Right atrium auricular region (tissue), 2 donors: Measurements from ENCODE around the gene FAM76A. TPM values are rescaled to one million over a fixed set of nuclear protein-coding genes. Genes with fewer than 3 reads are reported as not detected.
"Not testable (repeated sequence)": the region's sequence is repeated elsewhere in the genome, so short reads cannot be mapped to it uniquely, and the experiment has no call there.

ENCODE experiments used
- DNase-seq: peaks from one replicate; pipeline ENCODE4 v3.0.0-alpha.2; 2019; ENCODE audit warnings: low spot score
- H3K27ac ChIP-seq, 2 donors: fragments of 200-600 bp; sonication (generic); 1 replicate in 1 of 2; 2 replicates in 1 of 2; pipeline ENCODE4 v1.5.1; 2016 to 2019
- H3K27me3 ChIP-seq, 2 donors: fragments of 200-600 bp; sonication (generic); one replicate each; pipeline versions ENCODE4 v1.5.1 to v1.6.0; 2017 to 2019
- H3K36me3 ChIP-seq: fragments of 200-600 bp; sonication (generic); one replicate; pipeline ENCODE4 v1.5.1; 2016
- H3K4me1 ChIP-seq, 2 donors: fragments of 200-600 bp; sonication (generic); one replicate each; pipeline versions ENCODE4 v1.5.1 to v1.6.0; 2017 to 2019
- H3K4me3 ChIP-seq, 2 donors: fragments of 200-600 bp; sonication (generic); 1 replicate in 1 of 2; 2 replicates in 1 of 2; pipeline ENCODE4 v1.5.1; 2017 to 2019; ENCODE audit warnings: mild to moderate bottlenecking in 1 of 2, moderate library complexity in 1 of 2
- H3K9me3 ChIP-seq, 2 donors: fragments of 200-600 bp; sonication (generic); one replicate each; pipeline ENCODE4 v1.5.1; 2019
- CTCF ChIP-seq, 2 donors: fragments of 200-600 bp; sonication (generic); IDR thresholded peaks; one replicate each; pipeline ENCODE4 v1.5.1; 2019; ENCODE audit warnings: antibody characterized with exemption in 2 of 2
- total RNA-seq, 2 donors: library from RNA; depleted of rRNA; stranded (reverse); fragments of >200 nt; gene quantifications; one replicate each; pipeline ENCODE4 v1.1.0, GENCODE V29; 2016

Gene FAM76A
- total RNA-seq, 2 donors from 2014 or later, result 9.8 to 11.3 TPM

- no peak for TF ChIP-seq CTCF (IDR thresholded peaks at IDR 0.05)
Measured at GRCh38 chr1:27807385-27807784, 81.6 kb downstream of the FAM76A start.

GRCh38 chr1:27808131-27808530 is 82.4 kb downstream of the FAM76A start:
- DNase-seq, H3K27ac ChIP-seq, H3K4me1 ChIP-seq, H3K27me3 ChIP-seq, H3K4me3 ChIP-seq, H3K9me3 ChIP-seq: not testable (repeated sequence)
- H3K36me3 ChIP-seq, result peaks cover 23% of the 10 kb centered on the region

More at GRCh38 chr1:27807385-27807784, 81.6 kb downstream of the FAM76A start:
- peaks cover 18% of the 10 kb centered on the region for H3K36me3 ChIP-seq
- H3K4me1 ChIP-seq, result no peaks in the 10 kb centered on the region
- H3K4me3 ChIP-seq, result no peak overlapping the region
- H3K27me3 ChIP-seq, result no peaks in the 10 kb centered on the region
- no peak for DNase-seq
- H3K9me3 ChIP-seq, result no peaks in the 10 kb centered on the region
- H3K27ac ChIP-seq, result no peak overlapping the region

- no peak overlapping the region for H3K4me3 ChIP-seq
- H3K36me3 ChIP-seq, result peaks cover 37% of the 10 kb centered on the region
- no peak for DNase-seq
- no peak overlapping the region for H3K27ac ChIP-seq
- no peaks in the 10 kb centered on the region for H3K4me1 ChIP-seq
- H3K27me3 ChIP-seq, result no peaks in the 10 kb centered on the region
- no peak for TF ChIP-seq CTCF (IDR thresholded peaks at IDR 0.05)
- H3K9me3 ChIP-seq, result no peaks in the 10 kb centered on the region
Measured at GRCh38 chr1:27809883-27810282, 84.1 kb downstream of the FAM76A start.

- H3K4me1 ChIP-seq, result peaks cover 0 to 7% of the 10 kb centered on the region in 2 donors
- no peak for TF ChIP-seq CTCF (IDR thresholded peaks at IDR 0.05)
- no peak overlapping the region for H3K27ac ChIP-seq
- peaks cover 36% of the 10 kb centered on the region for H3K36me3 ChIP-seq
- DNase-seq, result no peak
- H3K4me3 ChIP-seq, result no peak overlapping the region
- H3K27me3 ChIP-seq, result no peaks in the 10 kb centered on the region
- no peaks in the 10 kb centered on the region for H3K9me3 ChIP-seq
Measured at GRCh38 chr1:27811741-27812500, 86.2 kb downstream of the FAM76A start.

Other genes starting within 250 kb of the FAM76A start
- gene WASF2, start 235.8 kb upstream of the FAM76A start, total RNA-seq, result 10 to 100 TPM; 20.7 to 49.0 TPM
- 10 to 100 TPM; 23.5 to 35.0 TPM for gene AHDC1, start 121.8 kb upstream of the FAM76A start, total RNA-seq
- 10 to 100 TPM in 1 of 2 donors, 1 to 10 TPM in 1; 5.7 to 19.8 TPM for gene FGR, start 90.8 kb upstream of the FAM76A start, total RNA-seq
- 10 to 100 TPM; 40.2 to 43.3 TPM for gene IFI6, start 53.8 kb upstream of the FAM76A start, total RNA-seq
- gene STX12, start 47.3 kb downstream of the FAM76A start, total RNA-seq, result 10 to 100 TPM; 24.6 to 31.6 TPM
- 10 to 100 TPM; 17.9 to 23.9 TPM for gene PPP1R8, start 104.8 kb downstream of the FAM76A start, total RNA-seq
- 10 to 100 TPM in 1 of 2 donors, 1 to 10 TPM in 1; 7.4 to 13.1 TPM for gene THEMIS2, start 146.6 kb downstream of the FAM76A start, total RNA-seq
- gene RPA2, start 188.6 kb downstream of the FAM76A start, total RNA-seq, result 10 to 100 TPM; 16.9 to 27.8 TPM
- 1 to 10 TPM in 1 of 2 donors, under 1 TPM in 1; 0.78 to 6.7 TPM for gene SMPDL3B, start 209.0 kb downstream of the FAM76A start, total RNA-seq
- gene XKR8, start 234.0 kb downstream of the FAM76A start, total RNA-seq, result 10 to 100 TPM in 1 of 2 donors, 1 to 10 TPM in 1; 6.8 to 10.8 TPM